DOHH2 (cell line): ENCODE measurements around the gene PCBP3.

Experiments
- EZH2phosphoT487 ChIP-seq: fragments of 200-600 bp; sonication (generic); IDR thresholded peaks from 2 replicates; pipeline ENCODE4 v1.6.1; 2017; ENCODE audit warnings: borderline replicate concordance, mild to moderate bottlenecking, antibody characterized with exemption, low read length, moderate library complexity, mixed read lengths
- TF ChIP-seq, protein P1 (sequence below): fragments of 200-600 bp; sonication (generic); IDR thresholded peaks from one replicate; pipeline ENCODE4 v1.5.1; 2014; ENCODE audit warnings: antibody characterized with exemption, mild to moderate bottlenecking, low read depth, low read length; ENCODE audit not compliant: poor library complexity, severe bottlenecking

DNA sequence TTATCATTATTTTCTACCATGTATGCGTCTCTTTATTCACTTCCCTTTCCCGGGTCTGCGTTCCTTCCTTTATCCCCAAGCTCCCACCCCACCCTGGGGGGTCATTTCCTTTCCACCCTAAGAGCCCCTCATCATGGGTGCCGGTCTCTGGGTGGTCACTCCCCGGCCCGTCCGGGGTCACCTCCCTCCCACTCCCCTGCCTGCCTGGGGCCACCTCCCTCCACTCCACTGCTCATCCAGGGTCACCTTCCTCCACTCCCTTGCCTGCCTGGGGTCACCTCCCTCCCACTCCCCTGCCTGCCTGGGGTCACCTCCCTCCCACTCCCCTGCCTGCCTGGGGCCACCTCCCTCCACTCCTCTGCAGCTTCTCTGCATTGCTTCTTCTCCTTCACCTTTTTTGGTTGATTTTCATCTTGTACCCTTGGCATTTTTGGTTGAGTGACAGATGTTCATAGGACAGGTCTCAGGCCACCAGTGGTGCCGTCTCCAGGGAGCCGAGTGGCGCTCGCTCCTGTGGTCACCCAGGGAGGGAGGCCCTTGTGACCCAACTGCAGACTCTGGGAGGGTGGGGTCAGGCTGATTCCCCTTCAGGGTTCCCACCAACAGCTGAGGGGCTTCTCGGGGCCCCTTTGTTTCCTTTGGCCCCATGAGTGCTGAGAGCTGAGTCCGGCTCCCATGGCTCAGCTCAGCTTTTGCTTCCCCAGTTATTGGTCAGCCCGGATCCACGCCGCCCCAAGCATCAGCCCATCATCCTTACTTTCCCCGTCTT lies 48.6 kb upstream of the PCBP3 start:
- TF ChIP-seq, protein P1, sequence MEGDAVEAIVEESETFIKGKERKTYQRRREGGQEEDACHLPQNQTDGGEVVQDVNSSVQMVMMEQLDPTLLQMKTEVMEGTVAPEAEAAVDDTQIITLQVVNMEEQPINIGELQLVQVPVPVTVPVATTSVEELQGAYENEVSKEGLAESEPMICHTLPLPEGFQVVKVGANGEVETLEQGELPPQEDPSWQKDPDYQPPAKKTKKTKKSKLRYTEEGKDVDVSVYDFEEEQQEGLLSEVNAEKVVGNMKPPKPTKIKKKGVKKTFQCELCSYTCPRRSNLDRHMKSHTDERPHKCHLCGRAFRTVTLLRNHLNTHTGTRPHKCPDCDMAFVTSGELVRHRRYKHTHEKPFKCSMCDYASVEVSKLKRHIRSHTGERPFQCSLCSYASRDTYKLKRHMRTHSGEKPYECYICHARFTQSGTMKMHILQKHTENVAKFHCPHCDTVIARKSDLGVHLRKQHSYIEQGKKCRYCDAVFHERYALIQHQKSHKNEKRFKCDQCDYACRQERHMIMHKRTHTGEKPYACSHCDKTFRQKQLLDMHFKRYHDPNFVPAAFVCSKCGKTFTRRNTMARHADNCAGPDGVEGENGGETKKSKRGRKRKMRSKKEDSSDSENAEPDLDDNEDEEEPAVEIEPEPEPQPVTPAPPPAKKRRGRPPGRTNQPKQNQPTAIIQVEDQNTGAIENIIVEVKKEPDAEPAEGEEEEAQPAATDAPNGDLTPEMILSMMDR = no peak
- TF ChIP-seq EZH2phosphoT487 = no peak
